GM23248 (cell line): ENCODE data around the gene RSPH10B.
"Not testable (repeated sequence)": the region's sequence is repeated elsewhere in the genome, so short reads cannot be mapped to it uniquely, and the experiment has no call there.

Source experiments
- EZH2 ChIP-seq: fragments of 200-600 bp; sonication (generic); IDR thresholded peaks from 2 replicates; pipeline ENCODE4 v1.6.1; 2018; ENCODE audit warnings: antibody characterized with exemption, mild to moderate bottlenecking; ENCODE audit not compliant: insufficient read depth, poor library complexity, severe bottlenecking
- EZH2phosphoT487 ChIP-seq: fragments of 200-600 bp; sonication (generic); IDR thresholded peaks from 2 replicates; pipeline ENCODE4 v1.6.1; 2018; ENCODE audit warnings: antibody characterized with exemption, moderate library complexity, mild to moderate bottlenecking, low read depth; ENCODE audit not compliant: insufficient read depth

DNA sequence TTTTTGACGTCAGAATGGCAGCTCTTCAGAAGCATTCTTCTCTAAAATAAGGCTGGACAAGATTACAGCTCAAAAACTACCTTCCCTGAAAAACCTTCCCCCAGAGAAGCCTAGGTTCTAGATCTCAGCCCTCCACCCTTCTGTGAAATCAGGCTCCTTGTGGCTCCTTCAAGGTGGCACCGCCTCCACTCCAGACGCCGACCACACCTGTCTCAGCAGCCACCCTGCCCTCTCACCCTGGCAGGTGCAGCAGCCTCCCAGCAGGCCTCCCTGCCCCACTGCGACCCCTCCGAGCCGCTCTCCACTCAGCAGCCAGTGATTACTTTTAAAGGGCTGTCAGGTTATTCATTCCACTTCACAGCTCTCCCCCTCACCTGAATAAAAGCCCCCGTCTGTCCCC is 3.1 kb upstream of the RSPH10B start:
- TF ChIP-seq EZH2, EZH2phosphoT487: not testable (repeated sequence)
